A673 (cell line): ENCODE measurements around the gene PRSS48. TPM values are rescaled to one million over a fixed set of nuclear protein-coding genes. Genes with fewer than 3 reads are reported as not detected.

ENCODE experiments used
- BruUV-seq: library from RNA; stranded (reverse); fragments of 400-500 nt; replicated peaks from 2 replicates; lab custom pipeline; 2021; lab: Mats Ljungman, UMichigan
- CTCF ChIA-PET: fragments of 300-600 bp; sonication (Branson Sonifier 250); formaldehyde crosslinking; loops from one replicate; lab custom pipeline; 2022; ENCODE audit warnings: antibody characterized with exemption; lab: Charles Lee
- POLR2A ChIA-PET: fragments of 300-600 bp; sonication (Branson Sonifier 250); formaldehyde crosslinking; loops from one replicate; lab custom pipeline; 2022; ENCODE audit warnings: antibody characterized with exemption; ENCODE audit not compliant: low non-redundant PET; lab: Charles Lee
- DNase-seq: peaks from one replicate; pipeline ENCODE4 v3.0.0-alpha.2; 2015; ENCODE audit warnings: low spot score
- H3K27ac ChIP-seq: fragments of 200-600 bp; sonication (generic); 2 replicates; pipeline ENCODE4 v1.5.1; 2016; ENCODE audit warnings: mixed run types, low read depth, mild to moderate bottlenecking, mixed read lengths, antibody characterized with exemption, low read length; ENCODE audit not compliant: poor library complexity, severe bottlenecking
- H3K27me3 ChIP-seq: fragments of 200-600 bp; sonication (generic); replicated peaks from 2 replicates; pipeline ENCODE4 v1.6.1; 2017; ENCODE audit warnings: mixed run types, low read depth, mild to moderate bottlenecking, mixed read lengths, antibody characterized with exemption, low read length; ENCODE audit not compliant: insufficient read depth, poor library complexity
- H3K36me3 ChIP-seq: fragments of 200-600 bp; sonication (generic); 2 replicates; pipeline ENCODE4 v1.6.1; 2016; ENCODE audit warnings: mixed run types, mild to moderate bottlenecking, mixed read lengths, antibody characterized with exemption, low read length; ENCODE audit not compliant: insufficient read depth, poor library complexity, severe bottlenecking
- H3K4me1 ChIP-seq: fragments of 200-600 bp; sonication (generic); 2 replicates; pipeline ENCODE4 v1.6.1; 2017; ENCODE audit warnings: mixed run types, mild to moderate bottlenecking, mixed read lengths, antibody characterized with exemption, low read length; ENCODE audit not compliant: insufficient read depth, poor library complexity, severe bottlenecking
- H3K4me3 ChIP-seq: fragments of 200-600 bp; sonication (generic); 2 replicates; pipeline ENCODE4 v1.5.1; 2016; ENCODE audit warnings: low read depth, mixed run types, mild to moderate bottlenecking, mixed read lengths, low read length; ENCODE audit not compliant: poor library complexity, severe bottlenecking
- H3K9me3 ChIP-seq: fragments of 200-600 bp; sonication (generic); 2 replicates; pipeline ENCODE4 v1.6.1; 2016; ENCODE audit warnings: mixed run types, low read depth, mild to moderate bottlenecking, mixed read lengths, antibody characterized with exemption, low read length; ENCODE audit not compliant: poor library complexity, severe bottlenecking
- EZH2 ChIP-seq: fragments of 200-600 bp; sonication (generic); IDR thresholded peaks from 2 replicates; pipeline ENCODE4 v1.6.1; 2017; ENCODE audit warnings: borderline replicate concordance, low read depth, mild to moderate bottlenecking, mixed read lengths, antibody characterized with exemption, low read length; ENCODE audit not compliant: poor library complexity, severe bottlenecking
- intact Hi-C: fragments of 100-400 bp; cut with micrococcal nuclease; formaldehyde crosslinking; loops from one replicate; pipeline ENCODE4 v1.10.0; 2022; ENCODE audit not compliant: unreplicated experiment
- total RNA-seq: library from RNA; stranded (reverse); gene quantifications from 2 replicates; pipeline ENCODE4 v1.2.3, GENCODE V29; 2021
- TF ChIP-seq, protein P1 (sequence below): fragments of 300-800, 200-600 bp; sonication (generic); conservative IDR thresholded peaks from 2 replicates; pipeline ENCODE4 v1.5.1; 2017; ENCODE audit warnings: low read depth, mild to moderate bottlenecking, antibody characterized with exemption, low read length, moderate library complexity, mixed read lengths

Gene PRSS48
- total RNA-seq, 1 experiment from 2014 or later: not detected

DNA sequence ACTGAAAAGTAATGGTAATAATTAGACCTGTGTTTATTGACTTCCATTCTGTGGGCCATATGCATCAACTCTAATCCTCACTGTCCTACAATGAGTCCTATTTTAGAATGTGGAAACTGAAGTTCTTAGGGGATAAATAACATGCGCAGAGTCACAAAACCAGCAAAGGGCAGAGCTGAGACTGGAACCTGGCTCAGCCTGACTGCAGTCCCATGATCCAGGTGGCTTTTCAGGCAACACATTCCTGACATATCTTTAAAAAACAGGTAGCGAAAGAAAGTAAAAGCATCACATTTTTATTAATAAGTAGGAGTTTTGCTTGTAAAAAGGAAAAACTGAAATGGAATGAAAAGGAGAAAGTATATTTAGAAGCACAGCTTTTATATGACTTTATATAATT is 34.7 kb upstream of the PRSS48 start:
- Histone ChIP-seq H3K27me3 (no peaks in the 10 kb centered on the region), H3K27ac (no peak overlapping the region), H3K4me3 (no peak overlapping the region), H3K9me3 (no peaks in the 10 kb centered on the region), H3K36me3 (no peaks in the 10 kb centered on the region), H3K4me1 (no peaks in the 10 kb centered on the region)
- TF ChIP-seq, protein P1, sequence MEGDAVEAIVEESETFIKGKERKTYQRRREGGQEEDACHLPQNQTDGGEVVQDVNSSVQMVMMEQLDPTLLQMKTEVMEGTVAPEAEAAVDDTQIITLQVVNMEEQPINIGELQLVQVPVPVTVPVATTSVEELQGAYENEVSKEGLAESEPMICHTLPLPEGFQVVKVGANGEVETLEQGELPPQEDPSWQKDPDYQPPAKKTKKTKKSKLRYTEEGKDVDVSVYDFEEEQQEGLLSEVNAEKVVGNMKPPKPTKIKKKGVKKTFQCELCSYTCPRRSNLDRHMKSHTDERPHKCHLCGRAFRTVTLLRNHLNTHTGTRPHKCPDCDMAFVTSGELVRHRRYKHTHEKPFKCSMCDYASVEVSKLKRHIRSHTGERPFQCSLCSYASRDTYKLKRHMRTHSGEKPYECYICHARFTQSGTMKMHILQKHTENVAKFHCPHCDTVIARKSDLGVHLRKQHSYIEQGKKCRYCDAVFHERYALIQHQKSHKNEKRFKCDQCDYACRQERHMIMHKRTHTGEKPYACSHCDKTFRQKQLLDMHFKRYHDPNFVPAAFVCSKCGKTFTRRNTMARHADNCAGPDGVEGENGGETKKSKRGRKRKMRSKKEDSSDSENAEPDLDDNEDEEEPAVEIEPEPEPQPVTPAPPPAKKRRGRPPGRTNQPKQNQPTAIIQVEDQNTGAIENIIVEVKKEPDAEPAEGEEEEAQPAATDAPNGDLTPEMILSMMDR: no peak
- TF ChIP-seq EZH2: no peak
- no peak for DNase-seq
- no TSS peak for BruUV-seq
- CTCF ChIA-PET: no interaction called here
- POLR2A ChIA-PET: no interaction called here
- intact Hi-C loops: no loop called here

DNA sequence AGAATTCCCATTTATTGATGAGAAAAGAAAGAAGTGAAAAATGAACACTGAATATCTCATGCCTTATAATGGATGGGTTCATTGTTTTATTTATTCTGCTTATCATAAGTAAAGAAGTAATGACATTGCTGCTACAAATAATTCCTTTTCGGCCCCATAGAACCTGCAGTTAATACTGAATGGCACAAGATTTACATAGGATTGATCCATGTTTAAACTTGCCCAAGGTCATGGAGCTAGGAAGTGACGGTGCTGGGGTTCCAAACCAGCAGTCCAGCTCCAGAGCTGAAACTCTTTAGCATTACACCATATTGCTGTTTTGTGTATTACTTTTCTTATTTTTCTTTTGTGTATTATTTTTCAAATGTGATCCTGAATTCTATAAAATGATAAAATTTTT is 30.2 kb upstream of the PRSS48 start:
- POLR2A ChIA-PET: no interaction called here
- DNase-seq: no peak

DNA sequence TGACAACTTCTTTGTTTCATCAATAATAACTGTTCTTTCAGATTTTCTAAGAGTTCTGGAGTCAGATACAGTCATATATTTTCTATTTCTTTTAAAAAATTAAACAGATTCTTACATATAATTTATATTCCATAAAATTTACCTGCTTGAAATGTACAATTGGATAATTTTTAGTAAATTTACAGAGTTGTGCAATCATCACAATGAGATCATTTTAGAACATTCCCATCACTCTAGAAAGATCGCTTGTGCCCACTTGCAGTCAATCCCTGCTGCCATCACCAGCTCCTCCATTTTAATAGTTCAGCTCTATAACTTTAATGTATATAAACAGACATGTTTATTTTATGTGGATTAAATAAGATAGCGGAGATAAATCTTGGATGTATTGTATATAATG is 29.6 kb upstream of the PRSS48 start:
- Histone ChIP-seq H3K27ac (no peak overlapping the region), H3K4me1 (no peaks in the 10 kb centered on the region), H3K4me3 (no peak overlapping the region), H3K36me3 (no peaks in the 10 kb centered on the region), H3K9me3 (no peaks in the 10 kb centered on the region), H3K27me3 (no peaks in the 10 kb centered on the region)
- TF ChIP-seq EZH2: no peak
- TF ChIP-seq, protein P1: no peak
- CTCF ChIA-PET: no interaction called here
- no peak for DNase-seq
- POLR2A ChIA-PET: no interaction called here
- intact Hi-C loops: no loop called here
- no TSS peak for BruUV-seq

More for the DNA sequence above, 30.2 kb upstream of the PRSS48 start:
- Histone ChIP-seq H3K36me3 (no peaks in the 10 kb centered on the region), H3K4me3 (no peak overlapping the region), H3K27ac (no peak overlapping the region), H3K27me3 (no peaks in the 10 kb centered on the region), H3K4me1 (no peaks in the 10 kb centered on the region), H3K9me3 (no peaks in the 10 kb centered on the region)
- no TSS peak for BruUV-seq
- intact Hi-C loops: no loop called here
- CTCF ChIA-PET: no interaction called here
- no peak for TF ChIP-seq EZH2
- TF ChIP-seq, protein P1: no peak
